ENCODE data around the gene FYB2.
A peak's percentile ranks its signal among the peaks of the same experiment; 100 is the strongest.

FYB2 gene

DNA sequence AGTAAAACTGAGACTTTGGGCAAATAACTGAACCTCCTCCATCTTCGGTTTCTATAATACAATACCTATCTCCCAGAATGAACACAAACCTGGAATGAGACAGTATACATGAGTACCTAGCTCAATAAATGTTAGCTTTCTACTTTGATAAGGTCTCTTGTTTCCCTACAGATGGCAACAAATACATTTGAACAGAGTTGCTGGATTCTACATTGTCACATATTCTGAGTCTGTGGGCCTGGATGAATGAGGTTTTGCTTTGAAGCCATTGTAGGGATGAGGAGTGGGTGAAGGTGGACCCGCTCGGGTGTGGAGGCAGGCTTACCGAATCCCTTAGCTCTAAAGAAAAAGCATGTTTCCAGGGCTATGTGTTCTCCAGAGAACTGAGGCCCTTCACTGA, 13.9 kb upstream of the FYB2 start:
- DNase-seq (ENCODE audit: low spot score) = no peak

DNA sequence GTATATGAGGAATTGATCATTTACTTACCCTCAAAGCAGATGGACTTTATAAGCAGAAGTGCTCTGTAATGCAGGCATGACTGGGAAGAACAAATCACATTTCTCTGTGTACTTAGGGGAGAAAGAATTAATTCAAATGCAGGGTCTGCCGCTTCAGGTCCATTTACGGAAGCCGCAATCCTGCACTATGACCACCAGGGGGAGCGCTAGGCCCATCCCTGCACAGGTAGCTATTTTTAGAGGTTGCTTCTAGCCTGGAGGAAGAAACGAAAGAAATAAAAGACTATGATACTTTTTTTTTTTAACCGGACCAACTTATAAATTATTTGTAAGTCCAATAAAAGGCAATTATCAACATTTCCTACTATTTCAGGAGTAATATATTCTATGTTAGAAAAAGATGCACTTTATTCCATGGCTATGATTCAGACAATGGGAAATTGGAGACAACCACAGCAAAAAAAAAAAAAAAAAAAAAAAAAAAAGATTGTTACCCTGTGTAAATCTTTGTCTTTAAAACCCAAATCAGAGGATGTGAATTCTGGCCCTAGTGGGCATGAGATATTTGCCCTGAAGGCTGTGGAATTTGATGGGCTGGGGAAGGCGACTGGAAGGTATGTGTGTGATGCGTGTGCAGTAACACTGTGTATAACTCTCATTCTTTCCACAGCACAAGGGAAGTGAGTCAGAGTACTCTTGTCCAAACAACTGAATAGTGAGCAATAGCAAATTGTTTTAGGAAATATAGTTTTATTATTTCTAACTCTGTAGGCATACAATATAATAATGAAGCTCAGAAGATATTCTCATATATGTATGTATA, 12.9 kb upstream of the FYB2 start:
- DNase-seq (ENCODE audit: low spot score) = peak; percentile 72

DNA sequence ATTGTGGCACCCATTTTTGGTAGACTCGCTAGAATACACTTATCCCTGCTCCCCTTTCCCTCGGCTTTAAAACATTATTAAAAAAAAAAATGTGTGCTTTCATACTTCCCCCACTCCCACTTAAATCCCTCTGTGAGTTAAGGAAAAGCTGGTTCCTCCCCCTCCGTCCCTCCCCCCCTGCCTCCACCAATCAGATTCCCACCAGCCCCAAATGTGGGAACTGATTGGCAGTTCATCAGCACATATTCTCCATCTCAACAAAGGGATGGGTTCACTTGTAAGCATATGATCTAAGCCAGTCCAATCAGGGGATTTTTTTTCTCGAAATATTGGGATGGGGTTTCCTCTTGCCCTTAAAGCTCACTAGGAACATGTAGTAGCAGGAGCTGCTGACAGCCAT, 10.8 kb upstream of the FYB2 start:
- no peak for DNase-seq (ENCODE audit: low spot score)

DNA sequence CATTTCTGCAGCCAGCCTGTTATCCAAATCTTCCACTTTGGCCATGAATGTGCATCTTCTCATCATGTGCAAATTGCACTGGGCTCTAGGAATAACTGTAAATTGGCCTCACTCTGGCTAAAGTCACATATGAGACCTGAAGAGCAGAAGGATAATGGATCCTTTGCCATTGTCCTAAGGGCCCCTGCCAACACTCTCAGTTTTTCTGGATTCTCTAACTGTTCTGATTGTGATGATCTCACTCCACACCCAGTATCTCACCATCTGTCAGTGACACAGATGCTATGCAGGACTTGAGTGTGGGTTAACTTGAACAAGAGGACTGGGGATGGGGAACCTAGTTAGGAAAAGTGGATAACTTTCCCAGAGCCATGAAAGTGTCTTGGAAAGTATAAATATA, 8.5 kb upstream of the FYB2 start:
- no peak for DNase-seq (ENCODE audit: low spot score)

DNA sequence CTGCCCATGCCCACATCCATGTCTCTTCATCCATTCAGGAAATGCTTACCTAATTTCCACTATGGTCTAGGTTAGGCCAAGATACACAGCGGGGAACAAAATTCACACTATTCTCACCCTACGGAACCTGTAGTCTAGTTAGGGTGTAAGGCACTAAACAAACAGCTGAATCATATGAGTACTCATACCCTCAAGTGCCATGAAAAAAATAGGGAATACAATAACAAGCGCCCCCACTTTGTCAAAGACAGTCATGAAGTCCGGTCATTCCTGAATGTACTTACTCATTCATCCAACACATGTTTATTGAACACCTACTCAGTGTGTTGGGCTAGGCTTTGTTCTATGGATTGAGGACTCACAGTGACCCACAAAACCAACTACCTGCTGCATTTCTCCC, 6.2 kb upstream of the FYB2 start:
- no peak for DNase-seq (ENCODE audit: low spot score)

DNA sequence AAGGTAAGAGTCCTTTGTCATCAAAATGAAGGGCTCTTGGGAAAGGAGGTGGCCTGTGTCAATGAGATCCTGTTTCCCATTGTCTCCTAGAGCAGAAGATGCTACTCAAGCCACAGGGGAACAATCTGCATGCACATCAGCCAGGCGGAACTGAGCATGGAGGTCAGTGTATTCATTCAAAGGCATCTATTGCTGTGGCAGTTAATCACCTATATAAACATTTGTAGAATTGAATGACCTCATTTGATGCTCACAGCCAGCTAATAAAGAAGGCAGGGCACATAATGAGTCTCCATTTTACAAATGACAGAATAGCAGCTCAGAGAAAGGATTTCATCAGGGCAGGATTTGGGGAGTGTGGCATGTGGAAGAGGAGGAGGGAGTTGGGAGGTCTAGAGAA, 5.7 kb upstream of the FYB2 start:
- DNase-seq (ENCODE audit: low spot score) = no peak

DNA sequence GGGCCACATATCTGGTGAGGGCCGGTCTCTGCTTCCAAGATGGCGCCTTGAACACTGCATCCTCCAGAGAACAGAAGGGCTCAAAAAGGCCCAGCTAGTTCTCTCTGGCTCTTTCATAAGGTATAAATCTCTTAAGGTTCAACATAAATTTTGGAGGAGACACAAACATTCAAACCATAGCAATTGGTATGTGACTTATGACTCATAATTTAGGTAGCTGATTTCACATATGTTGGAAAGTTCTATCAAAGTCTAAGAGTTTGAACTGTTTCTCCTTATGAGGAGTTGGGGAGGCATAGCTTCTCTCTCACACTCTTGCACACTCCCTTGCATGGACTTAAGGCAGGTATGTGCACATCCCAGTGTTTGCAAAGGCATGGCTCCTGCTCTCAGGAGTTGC, 5.1 kb upstream of the FYB2 start:
- DNase-seq (ENCODE audit: low spot score) = no peak

DNA sequence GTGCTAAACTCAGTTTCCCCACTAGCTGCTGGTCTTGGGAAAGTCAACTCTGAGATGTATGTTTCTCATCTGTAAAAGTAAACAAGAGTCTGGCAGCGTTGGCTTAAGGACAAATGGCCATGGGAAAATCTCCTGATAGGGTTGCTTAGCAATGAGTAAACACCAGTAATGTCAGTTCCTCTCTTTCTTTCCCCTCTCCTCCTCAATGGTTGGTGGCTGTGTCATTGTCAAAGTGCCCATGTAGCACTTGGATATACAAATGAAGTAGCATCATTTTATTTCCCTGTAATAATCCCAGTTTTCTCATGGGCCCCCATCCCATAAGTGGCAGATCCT, 2.2 kb upstream of the FYB2 start:
- DNase-seq (ENCODE audit: low spot score) = no peak

DNA sequence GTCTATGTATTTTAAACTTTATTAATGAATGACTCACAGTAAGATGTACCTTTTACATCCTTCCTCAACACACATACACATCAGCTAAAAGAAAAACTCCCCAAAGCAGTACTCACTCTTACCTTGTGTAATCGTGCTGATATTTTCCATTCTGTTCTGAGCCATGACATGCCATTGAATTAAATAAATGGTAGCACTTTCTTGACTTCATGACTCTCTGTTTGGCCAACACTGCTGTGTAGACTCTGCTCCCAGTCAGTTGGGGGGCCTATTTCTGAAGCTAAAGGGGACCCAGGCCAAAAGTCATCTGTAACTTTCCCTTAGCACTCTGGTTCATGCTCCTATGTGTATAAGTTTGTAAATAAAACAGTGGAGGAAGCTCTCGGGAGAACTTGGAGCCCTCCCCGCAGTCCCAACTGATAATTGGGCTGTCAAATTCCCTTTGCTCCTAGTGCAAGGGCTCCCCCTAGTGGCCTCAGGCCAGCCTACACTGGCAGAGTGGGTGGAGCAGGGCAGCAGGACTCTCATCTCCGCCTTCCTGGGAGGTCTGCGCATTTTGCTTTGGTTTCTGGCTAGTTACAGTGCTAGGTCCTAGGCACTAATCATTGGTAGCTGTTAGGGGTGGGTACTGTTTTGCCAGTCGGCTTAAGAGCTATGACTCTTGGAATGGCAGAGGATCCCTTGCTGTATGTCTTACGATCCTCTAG, 1.7 kb upstream of the FYB2 start:
- peak; percentile 83 for DNase-seq (ENCODE audit: low spot score)

DNA sequence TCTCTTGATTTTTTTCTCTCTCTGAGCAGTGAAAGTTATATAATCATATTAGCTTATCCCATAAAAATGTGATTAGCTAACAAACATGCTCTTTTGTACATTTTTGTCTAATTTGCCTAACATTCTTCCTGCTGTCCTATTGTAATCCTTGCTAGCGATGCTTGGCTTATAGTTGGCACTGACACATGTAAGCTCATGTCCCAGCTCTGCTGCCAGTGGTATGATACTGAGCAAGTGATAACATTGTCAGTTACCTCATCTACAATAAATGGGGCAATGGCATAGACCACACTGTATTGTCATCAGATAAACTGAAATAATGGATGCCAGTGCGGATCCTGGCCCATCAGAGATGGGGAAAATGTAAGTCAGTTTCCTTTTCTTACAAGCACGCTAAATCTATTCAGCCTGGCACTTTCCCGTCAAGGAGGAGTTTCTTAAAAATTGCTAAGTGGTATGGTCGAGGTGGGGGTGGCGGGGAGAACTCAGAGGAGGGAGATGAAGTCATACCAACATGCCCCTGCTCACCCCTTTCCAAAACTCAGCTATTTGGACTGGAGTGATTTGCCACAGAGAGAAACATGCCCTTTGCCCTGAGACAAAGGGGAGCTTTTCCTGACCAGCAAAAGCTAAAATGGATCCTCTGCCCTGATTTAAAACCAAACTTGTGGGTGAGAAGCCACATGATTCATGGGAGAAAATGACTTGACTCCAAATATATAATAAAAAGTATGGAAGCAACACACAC, 1.3 kb downstream of the FYB2 start:
- DNase-seq (ENCODE audit: low spot score) = no peak

DNA sequence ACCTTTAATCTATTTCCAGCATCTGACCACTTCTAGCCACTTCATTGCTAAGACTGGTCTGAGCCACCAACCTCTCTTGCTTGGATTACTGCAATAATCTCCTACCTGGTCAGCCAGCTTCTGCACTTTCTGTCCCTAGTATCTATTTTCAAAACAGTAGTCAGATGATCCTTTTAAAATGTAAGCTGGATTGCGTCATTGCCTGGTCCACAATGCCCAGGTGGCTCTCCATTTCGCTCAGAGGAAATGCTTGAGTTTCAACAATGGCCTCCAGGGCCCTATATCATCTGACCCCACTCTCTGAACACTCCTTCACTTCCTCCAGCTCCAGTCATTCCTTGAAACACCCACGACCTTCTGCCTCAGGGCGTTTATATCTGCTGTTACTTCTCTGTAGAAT, 2.3 kb downstream of the FYB2 start:
- no peak for DNase-seq (ENCODE audit: low spot score)

DNA sequence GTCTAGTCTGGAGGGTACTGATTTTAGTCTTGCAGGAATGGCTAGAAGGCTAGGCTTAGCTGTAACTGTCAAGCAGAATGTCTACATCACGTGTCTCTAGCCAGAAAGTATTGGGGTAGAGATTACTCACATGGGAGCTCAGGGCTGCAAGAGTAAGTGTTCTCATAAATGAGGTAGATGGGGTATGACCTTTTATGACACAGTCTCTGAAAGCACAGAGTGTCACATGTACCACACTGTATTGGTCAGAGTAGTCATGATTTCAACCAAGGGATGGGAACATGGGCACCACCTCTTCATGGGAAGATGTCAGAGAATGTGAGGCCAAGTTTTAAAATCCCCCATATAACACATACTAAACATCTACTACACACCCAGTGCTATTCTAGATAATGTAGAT, 2.9 kb downstream of the FYB2 start:
- no peak for DNase-seq (ENCODE audit: low spot score)

DNA sequence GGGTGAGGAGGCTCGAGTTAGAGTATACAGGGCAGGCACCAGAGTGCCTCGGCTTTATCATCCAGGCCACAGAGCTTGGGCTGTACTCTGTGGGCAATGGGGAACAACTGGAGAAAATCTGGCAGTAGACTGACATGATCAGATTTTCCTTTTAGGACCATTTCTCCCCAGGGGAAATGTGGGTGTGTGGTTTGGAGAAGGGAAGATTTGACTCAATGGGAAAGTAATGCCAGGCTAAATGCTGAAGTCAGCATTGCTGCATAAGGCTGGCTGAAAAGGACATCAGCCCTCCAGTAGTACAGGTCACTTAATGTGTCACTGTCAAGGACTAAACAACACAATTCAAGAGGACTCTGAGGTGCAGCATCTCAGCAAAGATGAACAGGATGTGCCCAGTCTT, 5.0 kb downstream of the FYB2 start:
- DNase-seq (ENCODE audit: low spot score) = no peak

DNA sequence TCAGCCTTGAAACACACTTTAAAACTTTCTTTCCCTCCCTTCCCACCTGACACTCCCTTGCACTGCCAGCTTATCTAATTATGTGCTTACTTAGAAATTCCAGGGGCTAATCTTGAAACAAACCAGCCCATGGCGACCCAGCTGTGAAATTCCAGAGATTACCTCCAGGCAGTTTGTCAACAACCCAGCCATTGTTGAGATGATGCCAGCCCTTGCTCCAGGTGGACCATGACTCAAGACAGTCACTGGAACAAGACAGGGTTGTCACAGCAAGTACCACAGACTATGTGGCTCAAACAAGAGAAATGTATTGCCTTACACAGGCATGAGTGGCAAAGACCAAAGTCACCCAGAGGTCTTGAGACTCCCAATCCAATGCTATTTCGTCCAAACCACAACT, 7.9 kb downstream of the FYB2 start:
- DNase-seq (ENCODE audit: low spot score) = no peak

DNA sequence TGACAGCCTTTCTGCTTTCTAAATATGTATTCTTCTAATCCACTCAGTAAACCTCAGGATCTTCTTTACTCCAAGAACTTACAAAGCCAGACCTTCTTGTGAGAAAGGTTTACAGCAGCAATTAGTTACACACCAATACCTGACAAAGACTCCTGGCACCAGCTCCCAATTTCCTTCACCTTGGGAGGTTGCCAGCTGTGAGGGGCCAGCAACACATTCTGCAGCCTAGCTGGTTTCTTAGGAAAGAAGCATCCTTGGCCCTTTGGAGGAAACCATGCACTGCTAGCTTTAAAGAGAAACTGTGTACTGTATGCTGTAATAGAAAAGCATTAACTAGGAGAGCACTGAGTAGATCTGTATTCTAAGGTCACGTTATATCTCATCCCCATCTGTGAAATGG, 10.8 kb downstream of the FYB2 start:
- DNase-seq (ENCODE audit: low spot score) = no peak

DNA sequence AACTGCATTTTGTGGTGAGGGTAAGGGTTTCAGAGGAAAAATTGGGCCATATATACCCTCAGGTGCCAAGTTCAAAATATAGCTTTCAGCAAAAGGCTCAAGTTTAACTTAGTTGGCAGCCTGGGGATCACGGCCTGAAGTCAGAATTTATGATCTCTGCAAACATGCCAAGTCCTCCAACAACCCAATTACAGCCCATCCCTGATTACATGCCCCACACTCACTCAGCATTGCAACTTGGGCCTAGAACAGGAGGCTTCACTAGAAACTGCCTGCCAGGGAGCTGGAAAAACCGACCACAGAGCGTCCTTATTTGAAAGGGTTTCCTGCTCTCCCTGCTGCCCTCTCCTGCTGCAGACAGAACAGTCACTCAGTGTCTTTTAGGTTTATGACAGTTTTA, 12.4 kb downstream of the FYB2 start:
- DNase-seq (ENCODE audit: low spot score) = no peak

DNA sequence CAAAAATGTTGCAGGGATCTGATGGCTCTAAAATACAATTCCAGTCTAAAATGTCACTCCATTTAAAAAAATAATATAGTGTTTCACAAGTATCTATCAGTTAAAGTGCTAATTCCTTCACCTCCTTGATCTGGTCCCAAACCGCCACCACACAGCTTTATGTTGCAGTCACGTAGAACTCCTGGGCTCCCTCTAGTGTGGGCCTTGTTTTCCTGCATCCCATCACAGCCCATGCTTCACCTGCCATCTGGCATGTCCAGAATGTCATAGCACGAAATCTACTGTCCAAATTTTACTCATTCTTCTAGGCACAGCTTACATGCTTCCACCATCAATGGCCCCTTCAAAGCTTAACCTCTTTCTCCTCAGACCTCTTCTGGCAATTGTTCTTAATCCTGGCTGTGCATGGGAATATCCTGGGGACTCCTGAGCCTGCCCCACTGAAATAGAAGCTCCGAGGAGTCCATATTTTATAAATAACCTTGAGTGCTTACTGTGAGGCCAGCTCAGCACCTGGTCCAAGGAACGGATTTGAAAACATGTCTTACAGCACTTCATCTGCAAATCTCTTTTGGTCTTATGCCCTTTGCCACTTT, 15.5 kb downstream of the FYB2 start:
- DNase-seq (ENCODE audit: low spot score) = peak; percentile 73

DNA sequence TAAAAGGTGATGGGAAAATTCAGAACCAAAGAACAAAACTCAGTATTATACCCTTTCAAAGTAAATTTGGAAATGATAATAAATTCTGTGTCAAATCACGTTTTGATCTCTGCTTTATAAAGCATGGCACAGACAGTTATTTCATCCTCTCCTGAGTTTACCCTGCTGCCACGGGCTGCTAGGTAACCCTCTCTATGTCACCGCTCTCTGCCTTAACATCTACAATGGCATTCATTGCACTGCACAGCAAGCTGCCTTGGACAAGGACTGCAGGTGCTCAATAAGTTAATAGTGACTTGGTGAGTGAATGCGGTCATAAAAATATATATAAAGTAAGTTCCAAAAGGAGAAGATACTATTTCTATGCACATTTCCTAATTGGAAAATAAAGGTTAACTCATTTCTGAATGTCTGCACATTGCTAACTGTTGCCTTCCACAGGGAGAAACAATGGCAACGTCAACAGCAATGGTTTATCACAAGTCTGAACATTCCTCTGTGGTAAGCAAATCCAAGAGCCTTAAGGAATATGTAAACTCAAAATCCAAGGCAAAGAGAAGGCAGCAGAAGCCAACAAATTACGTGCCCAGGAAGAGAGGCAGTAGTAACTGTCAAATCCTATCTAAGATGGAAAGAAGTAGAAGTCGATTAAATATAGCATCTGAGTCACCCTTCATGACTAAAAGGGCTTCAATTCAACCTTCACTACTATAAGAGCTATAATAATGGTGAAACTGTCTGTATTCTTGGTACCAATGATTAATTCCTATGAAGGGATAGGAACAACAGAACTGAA, 19.4 kb downstream of the FYB2 start:
- no peak for DNase-seq (ENCODE audit: low spot score)

DNA sequence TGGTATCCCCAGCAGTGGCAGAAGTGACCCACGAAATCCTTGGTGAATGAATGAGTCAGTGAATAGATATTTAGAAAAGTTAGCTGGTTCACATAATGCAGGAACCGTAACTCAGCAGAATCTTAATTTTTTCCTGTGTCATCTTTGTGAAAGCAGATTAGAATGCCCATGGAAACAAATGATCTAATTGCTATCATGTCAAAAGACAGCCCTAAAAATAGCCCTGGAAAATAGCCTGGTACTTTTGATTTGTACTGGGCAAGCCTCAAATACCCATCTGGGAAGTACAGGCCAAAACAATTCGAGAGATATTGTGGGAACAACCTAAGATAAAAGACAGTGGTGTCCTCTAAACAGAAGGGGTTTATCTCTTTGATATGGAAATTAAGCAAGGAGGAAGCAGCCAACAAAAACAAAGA, 21.1 kb downstream of the FYB2 start:
- no peak for DNase-seq (ENCODE audit: low spot score)

DNA sequence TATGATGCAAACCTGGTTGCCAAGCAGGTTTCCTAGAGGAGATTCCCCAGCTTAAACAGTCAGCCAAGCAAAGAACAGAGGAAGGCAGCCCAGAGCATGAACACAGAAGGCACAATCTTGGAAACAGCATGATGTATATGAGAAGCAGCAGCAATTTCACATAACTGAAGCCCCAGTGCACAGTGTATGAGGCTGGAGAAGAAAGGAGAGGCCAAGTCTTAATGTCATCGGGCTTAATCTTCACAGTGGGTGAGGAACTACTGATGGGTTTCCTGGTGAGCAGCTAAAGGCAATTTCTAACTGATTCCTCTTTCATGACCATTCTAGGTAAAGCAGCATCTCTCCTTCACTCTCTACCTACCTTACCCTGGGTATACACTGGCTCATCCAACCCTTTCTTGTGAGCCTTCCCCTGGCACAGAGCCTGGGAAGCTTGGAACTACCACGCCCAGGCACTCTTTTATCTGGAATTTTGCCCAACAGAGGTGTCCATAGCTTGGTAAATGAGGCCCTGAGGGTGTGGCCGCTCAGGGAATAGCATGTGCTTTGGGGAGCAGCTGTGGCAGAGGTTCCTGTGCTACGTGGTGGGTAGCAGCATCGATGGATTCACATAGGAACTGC, 22.0 kb downstream of the FYB2 start:
- DNase-seq (ENCODE audit: low spot score) = no peak

DNA sequence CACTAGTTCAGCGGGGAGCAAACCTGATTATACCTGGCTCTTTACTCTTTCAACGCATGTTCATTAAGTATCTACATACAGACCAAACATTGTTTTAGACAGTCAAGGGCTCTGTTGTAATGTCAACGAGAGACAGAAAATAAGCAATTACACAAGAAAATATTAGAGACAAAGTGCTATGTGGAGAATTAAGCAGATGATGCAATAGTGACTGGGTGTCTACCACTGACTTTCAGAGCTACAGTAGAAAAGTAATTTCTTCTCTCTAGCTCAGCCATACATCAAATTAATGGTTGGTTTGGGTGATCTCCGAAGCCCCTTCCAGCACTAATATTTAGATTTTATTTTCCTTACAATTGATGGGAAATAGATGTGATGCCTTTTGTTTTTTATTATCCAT, 23.3 kb downstream of the FYB2 start:
- DNase-seq (ENCODE audit: low spot score) = no peak

DNA sequence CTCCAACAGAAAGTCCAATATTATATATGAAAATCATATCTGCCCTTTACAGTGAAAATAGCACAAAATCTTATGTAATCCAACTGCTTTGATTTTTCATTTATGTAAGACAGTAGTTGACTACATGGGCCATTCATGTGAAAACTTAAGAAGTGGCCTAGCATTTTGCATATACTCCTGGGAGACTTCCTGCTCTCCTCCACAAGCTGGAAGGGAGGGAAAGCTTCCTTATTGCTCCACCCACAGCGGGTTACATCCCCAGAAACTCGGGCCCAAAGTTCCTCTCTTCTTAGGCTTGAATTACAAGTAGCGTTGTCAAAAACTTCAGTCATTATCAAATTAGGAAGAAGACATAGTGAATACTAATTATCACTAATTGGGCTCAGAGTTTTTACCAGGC, 29.2 kb downstream of the FYB2 start:
- DNase-seq (ENCODE audit: low spot score) = no peak
